ENCODE results near the gene ELF1.

Gene ELF1

GRCh38 chr13:41005704-41006103 lies 13.4 kb downstream of the ELF1 start:
- Histone ChIP-seq H3F3A (ENCODE audit: insufficient read depth, low read length) (peaks cover 39% of the 10 kb centered on the region), H3K4me2 (ENCODE audit: low read depth, low read length) (peak overlapping the region; percentile 75), H3K27ac (ENCODE audit: low read length) (peak overlapping the region; percentile 91)

GRCh38 chr13:41004875-41005693 lies 14.0 kb downstream of the ELF1 start:
- H3K36me3 ChIP-seq (replicated peaks; ENCODE audit: insufficient read depth, low read length): no peaks in the 10 kb centered on the region
- peaks cover 91% of the 10 kb centered on the region for H3K79me2 ChIP-seq (ENCODE audit: low read length)
- peaks cover 47% of the 10 kb centered on the region for H3K4me1 ChIP-seq (ENCODE audit: low read length)
- DNase-seq: peak; percentile 77
- no peak overlapping the region for H2AFZ ChIP-seq (ENCODE audit: low read length)
- no peaks in the 10 kb centered on the region for H3K27me3 ChIP-seq (replicated peaks; ENCODE audit: insufficient read depth, low read length)
- TF ChIP-seq EZH2 (optimal IDR thresholded peaks at IDR 0.05; ENCODE audit: low read depth, low read length): no peak
- no peak for TF ChIP-seq EZH2phosphoT487 (IDR thresholded peaks at IDR 0.05; ENCODE audit: low read length)
- TF ChIP-seq CTCF (IDR thresholded peaks at IDR 0.05; ENCODE audit: low read length): no peak
- peak overlapping the region; percentile 91 for H3K27ac ChIP-seq (ENCODE audit: low read length)
- H4K20me1 ChIP-seq (ENCODE audit: insufficient read depth, low read length): no peaks in the 10 kb centered on the region
- H3K9me3 ChIP-seq (replicated peaks; ENCODE audit: insufficient read depth, low read length): no peaks in the 10 kb centered on the region
- H3K9ac ChIP-seq (ENCODE audit: low read length): peak overlapping the region; percentile 41; the same call in 1 of the 2 replicates
- H3K4me3 ChIP-seq (ENCODE audit: low read length): peak overlapping the region; percentile 22; the same call in 1 of the 2 replicates
- H3F3A ChIP-seq (ENCODE audit: insufficient read depth, low read length): peaks cover 39% of the 10 kb centered on the region
- H3K9me2 ChIP-seq (replicated peaks; ENCODE audit: insufficient read depth, low read length): no peaks in the 10 kb centered on the region
- H3K4me2 ChIP-seq (ENCODE audit: low read depth, low read length): peak overlapping the region; percentile 75

More at GRCh38 chr13:41005704-41006103, 13.4 kb downstream of the ELF1 start:
- H2AFZ ChIP-seq (ENCODE audit: low read length): no peak overlapping the region
- peak overlapping the region; percentile 41; the same call in 1 of the 2 replicates for H3K9ac ChIP-seq (ENCODE audit: low read length)
- peaks cover 88% of the 10 kb centered on the region for H3K79me2 ChIP-seq (ENCODE audit: low read length)
- no peaks in the 10 kb centered on the region for H3K36me3 ChIP-seq (replicated peaks; ENCODE audit: insufficient read depth, low read length)
- H4K20me1 ChIP-seq (ENCODE audit: insufficient read depth, low read length): no peaks in the 10 kb centered on the region
- peaks cover 48% of the 10 kb centered on the region for H3K4me1 ChIP-seq (ENCODE audit: low read length)
- no peak for DNase-seq
- no peaks in the 10 kb centered on the region for H3K27me3 ChIP-seq (replicated peaks; ENCODE audit: insufficient read depth, low read length)
- H3K4me3 ChIP-seq (ENCODE audit: low read length): peak overlapping the region; percentile 22; the same call in 1 of the 2 replicates
- no peaks in the 10 kb centered on the region for H3K9me3 ChIP-seq (replicated peaks; ENCODE audit: insufficient read depth, low read length)
- H3K9me2 ChIP-seq (replicated peaks; ENCODE audit: insufficient read depth, low read length): no peaks in the 10 kb centered on the region
- no peak for TF ChIP-seq EZH2phosphoT487 (IDR thresholded peaks at IDR 0.05; ENCODE audit: low read length)
- TF ChIP-seq CTCF (IDR thresholded peaks at IDR 0.05; ENCODE audit: low read length): no peak
- no peak for TF ChIP-seq EZH2 (optimal IDR thresholded peaks at IDR 0.05; ENCODE audit: low read depth, low read length)

GRCh38 chr13:41002606-41003005 lies 16.5 kb downstream of the ELF1 start:
- H3F3A ChIP-seq (ENCODE audit: insufficient read depth, low read length): peaks cover 36% of the 10 kb centered on the region
- no peaks in the 10 kb centered on the region for H3K9me3 ChIP-seq (replicated peaks; ENCODE audit: insufficient read depth, low read length)
- no peak overlapping the region for H3K27ac ChIP-seq (ENCODE audit: low read length)

More at GRCh38 chr13:41002606-41003005, 16.5 kb downstream of the ELF1 start:
- Histone ChIP-seq H3K36me3 (replicated peaks; ENCODE audit: insufficient read depth, low read length) (no peaks in the 10 kb centered on the region), H3K79me2 (ENCODE audit: low read length) (peaks cover 92% of the 10 kb centered on the region), H3K27me3 (replicated peaks; ENCODE audit: insufficient read depth, low read length) (no peaks in the 10 kb centered on the region), H3K4me1 (ENCODE audit: low read length) (peaks cover 39% of the 10 kb centered on the region), H3K4me2 (ENCODE audit: low read depth, low read length) (no peak overlapping the region), H3K9ac (ENCODE audit: low read length) (no peak overlapping the region), H3K9me2 (replicated peaks; ENCODE audit: insufficient read depth, low read length) (no peaks in the 10 kb centered on the region), H4K20me1 (ENCODE audit: insufficient read depth, low read length) (no peaks in the 10 kb centered on the region), H3K4me3 (ENCODE audit: low read length) (no peak overlapping the region), H2AFZ (ENCODE audit: low read length) (no peak overlapping the region)
- DNase-seq: no peak
- TF ChIP-seq CTCF (IDR thresholded peaks at IDR 0.05; ENCODE audit: low read length) (no peak), EZH2 (optimal IDR thresholded peaks at IDR 0.05; ENCODE audit: low read depth, low read length) (no peak)

Measured in MM.1S (cell line).